Vagina (tissue), 2 donors: Measurements from ENCODE around the gene ADD1. TPM values are rescaled to one million over a fixed set of nuclear protein-coding genes. Genes with fewer than 3 reads are reported as not detected.

Experiments
- DNase-seq, 2 donors: peaks; one replicate each; pipeline ENCODE4 v3.0.0-alpha.2; 2017; ENCODE audit errors: extremely low spot score in 2 of 2
- H3K27ac ChIP-seq: fragments of 200-600 bp; sonication (generic); one replicate; pipeline ENCODE4 v1.5.1; 2019
- H3K27me3 ChIP-seq: fragments of 200-600 bp; sonication (generic); one replicate; pipeline ENCODE4 v1.5.1; 2019
- H3K36me3 ChIP-seq, 2 donors: fragments of 200-600 bp; sonication (generic); one replicate each; pipeline ENCODE4 v1.5.1; 2017 to 2019
- H3K4me1 ChIP-seq: fragments of 200-600 bp; sonication (generic); one replicate; pipeline ENCODE4 v1.5.1; 2019
- H3K4me3 ChIP-seq, 2 donors: fragments of 200-600 bp; sonication (generic); 1 replicate in 1 of 2; 2 replicates in 1 of 2; pipeline ENCODE4 v1.5.1; 2016 to 2019
- H3K9me3 ChIP-seq: fragments of 200-600 bp; sonication (generic); one replicate; pipeline ENCODE4 v1.5.1; 2019
- CTCF ChIP-seq, 3 experiments: fragments of 450-650 bp in 2 of 3; fragments of 200-600 bp in 1 of 3; sonication (generic) in 1 of 3; IDR thresholded peaks; one replicate each; pipeline ENCODE4 v1.5.1; 2017 to 2019; ENCODE audit warnings: antibody characterized with exemption in 3 of 3, mild to moderate bottlenecking in 2 of 3, moderate library complexity in 2 of 3
- POLR2A ChIP-seq, 2 donors: fragments of 450-650 bp; IDR thresholded peaks; one replicate each; pipeline ENCODE4 v1.6.1; 2017; ENCODE audit warnings: antibody characterized with exemption in 2 of 2, mild to moderate bottlenecking in 2 of 2, moderate library complexity in 2 of 2
- POLR2AphosphoS5 ChIP-seq, 2 donors: sonication (generic); formaldehyde crosslinking; IDR thresholded peaks; one replicate each; pipeline ENCODE4 v1.9.0; 2017; ENCODE audit warnings: antibody characterized with exemption in 2 of 2, mild to moderate bottlenecking in 2 of 2, low read depth in 1 of 2; ENCODE audit not compliant: insufficient read depth in 1 of 2
- intact Hi-C: fragments of 100-400 bp; cut with DNase I; formaldehyde crosslinking; loops from one replicate; pipeline ENCODE4 v1.15.1; 2023
- total RNA-seq: library from RNA; depleted of rRNA; stranded (reverse); fragments of >200 nt; gene quantifications from one replicate; pipeline ENCODE4 v1.2.3, GENCODE V29; 2016

Gene ADD1
- total RNA-seq, 1 donor from 2014 or later, result 228 TPM

GRCh38 chr4:2923141-2923551 lies 79.5 kb downstream of the ADD1 start:
- H3K4me3 ChIP-seq, result no peak overlapping the region
- DNase-seq, result no peak
- H3K27ac ChIP-seq, result no peak overlapping the region
- H3K36me3 ChIP-seq, result peaks cover 0 to 65% of the 10 kb centered on the region in 2 donors
- peaks cover 11% of the 10 kb centered on the region for H3K4me1 ChIP-seq
- H3K9me3 ChIP-seq, result no peaks in the 10 kb centered on the region
- intact Hi-C loops, result no loop called here
- no peaks in the 10 kb centered on the region for H3K27me3 ChIP-seq
- TF ChIP-seq POLR2AphosphoS5 (IDR thresholded peaks at IDR 0.05; ENCODE audit: insufficient read depth in 1 of 2, low read depth in 1 of 2) (no peak), CTCF (IDR thresholded peaks at IDR 0.05) (no peak), POLR2A (IDR thresholded peaks at IDR 0.05) (no peak)

GRCh38 chr4:2923668-2924173 lies 80.1 kb downstream of the ADD1 start:
- no peak for DNase-seq
- H3K4me1 ChIP-seq, result peaks cover 11% of the 10 kb centered on the region
- no peak overlapping the region for H3K4me3 ChIP-seq
- no peaks in the 10 kb centered on the region for H3K9me3 ChIP-seq
- TF ChIP-seq CTCF (IDR thresholded peaks at IDR 0.05) (no peak), POLR2A (IDR thresholded peaks at IDR 0.05) (no peak), POLR2AphosphoS5 (IDR thresholded peaks at IDR 0.05; ENCODE audit: insufficient read depth in 1 of 2, low read depth in 1 of 2) (no peak)
- H3K27me3 ChIP-seq, result no peaks in the 10 kb centered on the region
- H3K36me3 ChIP-seq, result peaks cover 0 to 71% of the 10 kb centered on the region in 2 donors
- intact Hi-C loops, result no loop called here
- H3K27ac ChIP-seq, result no peak overlapping the region

GRCh38 chr4:2924286-2924685 lies 80.6 kb downstream of the ADD1 start:
- intact Hi-C loops, result no loop called here
- H3K4me3 ChIP-seq, result no peak overlapping the region
- H3K4me1 ChIP-seq, result peaks cover 11% of the 10 kb centered on the region
- H3K27ac ChIP-seq, result no peak overlapping the region
- H3K9me3 ChIP-seq, result no peaks in the 10 kb centered on the region
- H3K36me3 ChIP-seq, result peaks cover 0 to 76% of the 10 kb centered on the region in 2 donors
- no peak for DNase-seq
- TF ChIP-seq CTCF (IDR thresholded peaks at IDR 0.05), result no peak
- TF ChIP-seq POLR2A (IDR thresholded peaks at IDR 0.05), result no peak
- TF ChIP-seq POLR2AphosphoS5 (IDR thresholded peaks at IDR 0.05; ENCODE audit: insufficient read depth in 1 of 2, low read depth in 1 of 2), result no peak
- H3K27me3 ChIP-seq, result no peaks in the 10 kb centered on the region

- no peak overlapping the region for H3K27ac ChIP-seq
- no peaks in the 10 kb centered on the region for H3K27me3 ChIP-seq
- no peak for DNase-seq
- TF ChIP-seq POLR2A (IDR thresholded peaks at IDR 0.05), result no peak
- TF ChIP-seq POLR2AphosphoS5 (IDR thresholded peaks at IDR 0.05; ENCODE audit: insufficient read depth in 1 of 2, low read depth in 1 of 2), result no peak
- TF ChIP-seq CTCF (IDR thresholded peaks at IDR 0.05), result no peak
- H3K4me3 ChIP-seq, result no peak overlapping the region
- no peaks in the 10 kb centered on the region for H3K9me3 ChIP-seq
- intact Hi-C loops, result no loop called here
- peaks cover 0 to 74% of the 10 kb centered on the region in 2 donors for H3K36me3 ChIP-seq
- peaks cover 11% of the 10 kb centered on the region for H3K4me1 ChIP-seq
Measured at GRCh38 chr4:2924765-2925301, 81.2 kb downstream of the ADD1 start.

GRCh38 chr4:2925496-2925895 lies 81.9 kb downstream of the ADD1 start:
- H3K27me3 ChIP-seq, result no peaks in the 10 kb centered on the region
- peaks cover 0 to 74% of the 10 kb centered on the region in 2 donors for H3K36me3 ChIP-seq
- H3K4me1 ChIP-seq, result peaks cover 11% of the 10 kb centered on the region
- H3K4me3 ChIP-seq, result no peak overlapping the region
- no peaks in the 10 kb centered on the region for H3K9me3 ChIP-seq
- no peak for TF ChIP-seq CTCF (IDR thresholded peaks at IDR 0.05)
- no peak for TF ChIP-seq POLR2AphosphoS5 (IDR thresholded peaks at IDR 0.05; ENCODE audit: insufficient read depth in 1 of 2, low read depth in 1 of 2)
- no peak for TF ChIP-seq POLR2A (IDR thresholded peaks at IDR 0.05)
- intact Hi-C loops, result no loop called here
- DNase-seq, result no peak
- no peak overlapping the region for H3K27ac ChIP-seq
